ENCODE results near the gene SLC25A28.
A peak's percentile ranks its signal among the peaks of the same experiment; 100 is the strongest.
"Not testable (repeated sequence)": the region's sequence is repeated elsewhere in the genome, so short reads cannot be mapped to it uniquely, and the experiment has no call there.

Gene SLC25A28

DNA sequence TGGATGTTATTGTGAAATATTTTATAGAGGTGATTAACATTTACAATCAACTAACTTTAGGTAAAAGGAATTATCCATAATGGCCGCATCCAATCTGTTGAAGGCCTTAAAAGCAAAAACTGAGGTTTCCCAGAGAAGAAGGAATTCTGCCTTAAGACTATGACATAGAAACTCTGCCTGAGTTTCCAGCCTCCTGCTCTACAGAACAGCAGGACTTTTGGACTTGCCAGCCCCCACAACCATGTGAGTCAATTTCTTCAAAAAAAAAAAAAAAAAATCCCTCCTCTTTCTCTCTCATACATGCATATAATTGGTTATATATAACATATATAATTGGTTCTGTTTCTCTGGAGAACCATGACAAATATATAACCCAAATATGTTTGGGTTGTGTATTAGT is 15.4 kb downstream of the SLC25A28 start:
- DNase-seq (ENCODE audit: low read depth in 2 of 2), result no peak
- TF ChIP-seq, protein P1, sequence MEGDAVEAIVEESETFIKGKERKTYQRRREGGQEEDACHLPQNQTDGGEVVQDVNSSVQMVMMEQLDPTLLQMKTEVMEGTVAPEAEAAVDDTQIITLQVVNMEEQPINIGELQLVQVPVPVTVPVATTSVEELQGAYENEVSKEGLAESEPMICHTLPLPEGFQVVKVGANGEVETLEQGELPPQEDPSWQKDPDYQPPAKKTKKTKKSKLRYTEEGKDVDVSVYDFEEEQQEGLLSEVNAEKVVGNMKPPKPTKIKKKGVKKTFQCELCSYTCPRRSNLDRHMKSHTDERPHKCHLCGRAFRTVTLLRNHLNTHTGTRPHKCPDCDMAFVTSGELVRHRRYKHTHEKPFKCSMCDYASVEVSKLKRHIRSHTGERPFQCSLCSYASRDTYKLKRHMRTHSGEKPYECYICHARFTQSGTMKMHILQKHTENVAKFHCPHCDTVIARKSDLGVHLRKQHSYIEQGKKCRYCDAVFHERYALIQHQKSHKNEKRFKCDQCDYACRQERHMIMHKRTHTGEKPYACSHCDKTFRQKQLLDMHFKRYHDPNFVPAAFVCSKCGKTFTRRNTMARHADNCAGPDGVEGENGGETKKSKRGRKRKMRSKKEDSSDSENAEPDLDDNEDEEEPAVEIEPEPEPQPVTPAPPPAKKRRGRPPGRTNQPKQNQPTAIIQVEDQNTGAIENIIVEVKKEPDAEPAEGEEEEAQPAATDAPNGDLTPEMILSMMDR (IDR thresholded peaks at IDR 0.05; ENCODE audit: low read depth, low read length), result no peak
- H3K4me3 ChIP-seq (replicated peaks in 1 of 2; ENCODE audit: low read depth in 2 of 2, low read length in 2 of 2), result no peak overlapping the region

GRCh38 chr10:99598781-99599509 is 21.3 kb downstream of the SLC25A28 start:
- peak in 1 of 2 donors; percentile 4 for DNase-seq (ENCODE audit: low read depth in 2 of 2)
- no peak overlapping the region for H3K4me3 ChIP-seq (replicated peaks in 1 of 2; ENCODE audit: low read depth in 2 of 2, low read length in 2 of 2)
- TF ChIP-seq, protein P1 (IDR thresholded peaks at IDR 0.05; ENCODE audit: low read depth, low read length), result no peak

DNA sequence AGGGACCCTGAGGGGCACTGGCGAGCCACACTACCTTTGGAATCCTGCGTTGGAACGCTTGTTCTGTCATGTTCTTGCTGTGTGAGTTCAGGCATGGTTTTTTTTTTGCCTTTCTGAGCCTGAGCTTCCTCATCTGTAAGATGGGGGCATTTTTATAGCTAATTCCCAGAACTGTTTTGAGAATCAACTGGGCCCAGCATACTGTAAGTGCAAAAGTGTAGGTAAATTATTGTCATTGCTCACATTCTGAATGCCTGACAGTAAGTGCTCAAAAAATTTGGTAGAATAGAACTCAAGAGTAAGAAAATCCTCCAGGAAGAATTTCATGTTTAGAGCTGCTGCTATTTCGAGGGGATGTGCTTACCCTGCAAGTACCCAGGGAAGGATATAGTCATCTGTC is 22.2 kb downstream of the SLC25A28 start:
- no peak overlapping the region for H3K4me3 ChIP-seq (replicated peaks in 1 of 2; ENCODE audit: low read depth in 2 of 2, low read length in 2 of 2)
- TF ChIP-seq, protein P1 (IDR thresholded peaks at IDR 0.05; ENCODE audit: low read depth, low read length), result no peak
- no peak for DNase-seq (ENCODE audit: low read depth in 2 of 2)

DNA sequence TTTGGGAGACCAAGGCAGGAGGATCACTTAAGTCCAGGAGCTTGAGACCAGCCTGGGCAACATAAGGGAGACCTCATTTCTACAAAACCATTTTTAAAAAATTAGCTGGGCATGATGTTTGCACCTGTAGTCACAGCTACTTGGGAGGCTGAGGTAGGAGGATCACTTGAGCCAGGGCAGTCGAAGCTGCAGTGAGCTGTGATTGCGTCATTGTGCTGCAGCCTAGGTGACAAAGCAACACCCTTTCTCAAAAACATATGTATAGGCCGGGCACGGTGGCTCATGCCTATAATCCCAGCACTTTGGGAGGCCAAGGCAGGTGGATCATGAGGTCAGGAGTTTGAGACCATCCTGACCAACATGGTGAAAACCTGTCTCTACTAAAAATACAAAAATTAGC is 23.5 kb downstream of the SLC25A28 start:
- H3K4me3 ChIP-seq (replicated peaks in 1 of 2; ENCODE audit: low read depth in 2 of 2, low read length in 2 of 2); DNase-seq (ENCODE audit: low read depth in 2 of 2): not testable (repeated sequence)

- no peak overlapping the region for H3K4me3 ChIP-seq (replicated peaks in 1 of 2; ENCODE audit: low read depth in 2 of 2, low read length in 2 of 2)
Observed at GRCh38 chr10:99595770-99596465, 24.3 kb downstream of the SLC25A28 start.

DNA sequence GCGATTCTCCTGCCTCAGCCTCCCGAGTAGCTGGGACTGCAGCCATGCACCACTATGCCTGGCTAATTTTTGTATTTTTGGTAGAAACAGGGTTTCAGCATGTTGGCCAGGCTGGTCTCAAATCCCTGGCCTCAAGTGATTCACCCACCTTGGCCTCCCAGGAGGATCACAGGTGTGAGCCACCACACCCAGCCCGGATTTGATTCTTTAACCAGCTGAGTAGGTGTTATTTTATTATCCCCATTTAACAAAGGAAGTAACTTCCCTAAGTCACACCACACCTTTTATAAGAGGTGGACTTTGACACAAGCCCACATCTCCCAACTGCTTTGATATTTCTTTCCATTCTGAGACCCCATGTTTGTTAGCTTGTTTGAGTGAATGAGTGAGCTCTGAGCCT is 25.0 kb downstream of the SLC25A28 start:
- H3K4me3 ChIP-seq (replicated peaks in 1 of 2; ENCODE audit: low read depth in 2 of 2, low read length in 2 of 2), result no peak overlapping the region
- DNase-seq (ENCODE audit: low read depth in 2 of 2), result no peak
- TF ChIP-seq, protein P1 (IDR thresholded peaks at IDR 0.05; ENCODE audit: low read depth, low read length), result no peak

More at GRCh38 chr10:99595770-99596465, 24.3 kb downstream of the SLC25A28 start:
- no peak for DNase-seq (ENCODE audit: low read depth in 2 of 2)
- TF ChIP-seq, protein P1 (IDR thresholded peaks at IDR 0.05; ENCODE audit: low read depth, low read length), result no peak

DNA sequence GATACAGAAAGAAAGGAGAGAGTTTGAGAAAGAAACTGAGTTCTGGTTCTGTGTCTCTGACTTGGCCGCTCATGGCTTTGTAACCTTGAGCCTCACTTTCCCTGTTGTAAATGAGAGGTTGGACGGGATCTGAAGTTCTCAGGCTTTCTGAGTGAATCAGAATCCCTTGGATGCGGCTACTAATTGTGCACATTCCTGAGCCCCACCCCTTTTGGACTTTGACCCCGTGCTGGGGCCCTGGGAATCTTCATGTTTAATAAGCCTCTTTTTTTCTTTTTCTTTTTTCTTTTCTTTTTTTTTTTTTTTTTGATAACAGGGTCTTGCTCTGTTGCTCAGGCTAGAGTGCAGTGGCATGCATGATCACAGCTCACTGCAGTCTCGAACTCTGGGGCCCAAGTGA is 26.9 kb downstream of the SLC25A28 start:
- TF ChIP-seq, protein P1 (IDR thresholded peaks at IDR 0.05; ENCODE audit: low read depth, low read length), result no peak
- no peak overlapping the region for H3K4me3 ChIP-seq (replicated peaks in 1 of 2; ENCODE audit: low read depth in 2 of 2, low read length in 2 of 2)
- no peak for DNase-seq (ENCODE audit: low read depth in 2 of 2)

Data from cardiac fibroblast (primary cell).